GM12872 (cell line): Measurements from ENCODE around the gene PAX5.

Experiments used
- TF ChIP-seq, protein P1 (sequence below): IDR thresholded peaks from 3 replicates; pipeline ENCODE4 v1.5.1; 2011; ENCODE audit warnings: low read depth, mild to moderate bottlenecking, low read length, moderate library complexity; ENCODE audit not compliant: insufficient read depth

PAX5 gene

GRCh38 chr9:37004424-37004935 is 29.6 kb downstream of the PAX5 start:
- TF ChIP-seq, protein P1, sequence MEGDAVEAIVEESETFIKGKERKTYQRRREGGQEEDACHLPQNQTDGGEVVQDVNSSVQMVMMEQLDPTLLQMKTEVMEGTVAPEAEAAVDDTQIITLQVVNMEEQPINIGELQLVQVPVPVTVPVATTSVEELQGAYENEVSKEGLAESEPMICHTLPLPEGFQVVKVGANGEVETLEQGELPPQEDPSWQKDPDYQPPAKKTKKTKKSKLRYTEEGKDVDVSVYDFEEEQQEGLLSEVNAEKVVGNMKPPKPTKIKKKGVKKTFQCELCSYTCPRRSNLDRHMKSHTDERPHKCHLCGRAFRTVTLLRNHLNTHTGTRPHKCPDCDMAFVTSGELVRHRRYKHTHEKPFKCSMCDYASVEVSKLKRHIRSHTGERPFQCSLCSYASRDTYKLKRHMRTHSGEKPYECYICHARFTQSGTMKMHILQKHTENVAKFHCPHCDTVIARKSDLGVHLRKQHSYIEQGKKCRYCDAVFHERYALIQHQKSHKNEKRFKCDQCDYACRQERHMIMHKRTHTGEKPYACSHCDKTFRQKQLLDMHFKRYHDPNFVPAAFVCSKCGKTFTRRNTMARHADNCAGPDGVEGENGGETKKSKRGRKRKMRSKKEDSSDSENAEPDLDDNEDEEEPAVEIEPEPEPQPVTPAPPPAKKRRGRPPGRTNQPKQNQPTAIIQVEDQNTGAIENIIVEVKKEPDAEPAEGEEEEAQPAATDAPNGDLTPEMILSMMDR, result no peak

DNA sequence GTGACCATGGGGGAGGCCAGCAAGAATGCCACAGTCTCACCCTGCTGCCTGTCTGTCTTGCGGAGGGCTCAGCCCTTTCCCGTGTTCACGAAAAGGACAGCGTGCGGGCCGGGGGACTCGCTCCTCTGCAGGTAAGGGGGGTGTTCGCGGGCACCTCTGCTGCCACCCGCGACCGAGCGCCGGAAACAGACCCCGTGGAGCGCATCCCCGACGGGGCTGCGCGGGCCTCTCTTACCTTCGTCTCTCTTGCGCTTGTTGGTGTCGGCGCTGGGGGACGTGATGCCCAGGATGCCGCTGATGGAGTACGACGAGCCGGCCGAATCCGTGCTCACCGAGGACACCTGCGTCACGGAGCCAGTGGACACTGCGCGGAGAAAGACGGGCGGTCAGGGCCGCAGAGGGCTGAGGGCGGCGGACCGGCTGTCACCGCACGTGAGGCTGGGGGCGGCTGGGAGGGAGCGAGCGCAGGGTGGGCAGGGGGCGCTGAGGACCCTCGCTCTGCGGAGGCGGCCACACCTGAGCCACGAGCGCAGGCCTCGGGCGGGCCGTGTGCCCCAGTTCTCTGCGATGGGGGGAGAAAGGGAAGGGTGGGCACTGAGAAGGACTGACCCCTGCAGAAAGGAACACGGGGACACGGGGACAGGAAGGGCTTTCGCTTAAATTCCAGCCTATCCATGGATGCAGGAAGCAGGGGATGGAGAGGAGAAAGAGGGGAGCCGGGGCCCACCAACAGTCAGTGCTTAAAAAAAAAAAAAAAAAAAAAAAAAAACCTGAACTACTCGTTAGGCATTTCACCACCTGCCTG is 31.5 kb downstream of the PAX5 start:
- TF ChIP-seq, protein P1, result no peak

- TF ChIP-seq, protein P1, result no peak
These were observed 32.0 kb downstream of the PAX5 start for GRCh38 chr9:37002036-37002412.

- TF ChIP-seq, protein P1, result no peak
These were observed 32.6 kb downstream of the PAX5 start for GRCh38 chr9:37001459-37001858.

DNA sequence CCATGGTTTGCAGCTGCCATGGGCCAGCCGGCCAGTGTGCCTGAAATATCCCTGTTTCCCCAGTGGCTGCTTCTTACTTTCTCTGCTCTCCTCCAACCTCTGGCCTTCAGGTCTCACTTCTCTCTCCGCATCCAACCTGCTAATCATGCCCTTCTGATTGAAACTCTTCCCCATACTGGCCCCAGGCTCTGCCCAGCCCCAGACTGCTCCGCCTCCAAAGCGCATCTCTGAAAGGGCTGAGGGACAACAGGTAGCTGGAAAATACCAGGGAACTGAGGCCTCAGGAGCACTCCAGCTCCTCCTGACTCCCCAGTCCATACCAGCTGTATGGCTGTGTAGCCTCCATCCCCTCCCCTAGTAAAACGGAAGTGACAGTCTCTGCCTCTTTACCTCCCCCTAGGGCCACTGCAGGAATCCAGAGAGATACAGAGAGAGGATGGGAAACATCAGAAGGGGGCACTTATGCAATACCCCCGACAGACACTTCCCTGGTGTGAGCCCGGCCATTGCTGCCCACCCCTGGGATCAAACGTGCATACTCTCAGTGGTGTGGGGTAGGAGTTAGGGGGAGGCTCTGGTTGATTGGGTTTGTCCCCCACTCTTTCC is 34.2 kb downstream of the PAX5 start:
- TF ChIP-seq, protein P1, result peak; percentile 58

GRCh38 chr9:36997414-36997813 is 36.7 kb downstream of the PAX5 start:
- TF ChIP-seq, protein P1, result no peak

GRCh38 chr9:36996706-36997086 is 37.4 kb downstream of the PAX5 start:
- TF ChIP-seq, protein P1, result no peak
